ENCODE measurements around the gene EHD2.
A peak's percentile ranks its signal among the peaks of the same experiment; 100 is the strongest.

The EHD2 gene

GRCh38 chr19:47700934-47701716, 12.1 kb upstream of the EHD2 start:
- CTCF ChIA-PET, result interaction anchor here (0.6 to 1.0 kb wide), 2 partner anchors 237 to 264 kb away, joined by 4 to 12 read pairs; no protein-coding TSS in a partner anchor
- TF ChIP-seq CTCF (conservative IDR thresholded peaks at IDR 0.05; ENCODE audit: low read depth), result no peak

GRCh38 chr19:47701717-47702552, 11.3 kb upstream of the EHD2 start:
- no peak for DNase-seq (ENCODE audit: low spot score)
- CTCF ChIA-PET, result interaction anchor here (1.0 to 1.5 kb wide), 2 partner anchors 265 kb away, joined by 4 read pairs; no protein-coding TSS in a partner anchor
- no peak for TF ChIP-seq CTCF (conservative IDR thresholded peaks at IDR 0.05; ENCODE audit: low read depth)
- H3K27ac ChIP-seq, result no peak overlapping the region
- POLR2A ChIA-PET (ENCODE audit: low non-redundant PET), result no interaction called here

More at GRCh38 chr19:47700934-47701716, 12.1 kb upstream of the EHD2 start:
- H3K27ac ChIP-seq, result no peak overlapping the region
- POLR2A ChIA-PET (ENCODE audit: low non-redundant PET), result interaction anchor here (0.5 kb wide), 1 partner anchor 170 kb away, joined by 3 read pairs; no protein-coding TSS in a partner anchor
- DNase-seq (ENCODE audit: low spot score), result no peak

- DNase-seq (ENCODE audit: low spot score), result no peak
- H3K27ac ChIP-seq, result no peak overlapping the region
- POLR2A ChIA-PET (ENCODE audit: low non-redundant PET), result no interaction called here
- CTCF ChIA-PET, result interaction anchor here (1.2 to 1.5 kb wide), 2 partner anchors 10 to 266 kb away, joined by 4 to 8 read pairs; partner anchors contain the start of gene EHD2
- no peak for TF ChIP-seq CTCF (conservative IDR thresholded peaks at IDR 0.05; ENCODE audit: low read depth)
These were observed 10.6 kb upstream of the EHD2 start for GRCh38 chr19:47702671-47703070.

GRCh38 chr19:47703301-47703700, 9.9 kb upstream of the EHD2 start:
- TF ChIP-seq CTCF (conservative IDR thresholded peaks at IDR 0.05; ENCODE audit: low read depth), result no peak
- DNase-seq (ENCODE audit: low spot score), result no peak
- CTCF ChIA-PET, result interaction anchor here (0.6 to 5.3 kb wide), 5 partner anchors 10 to 388 kb away, joined by 3 to 43 read pairs (median 4); partner anchors contain the start of gene EHD2
- H3K27ac ChIP-seq, result 0 out of 2 replicates have a peak overlapping the region, but pooled peaks have one; percentile 16
- POLR2A ChIA-PET (ENCODE audit: low non-redundant PET), result no interaction called here

GRCh38 chr19:47704024-47704423, 9.2 kb upstream of the EHD2 start:
- no peak for TF ChIP-seq CTCF (conservative IDR thresholded peaks at IDR 0.05; ENCODE audit: low read depth)
- ChIA-PET POLR2A (ENCODE audit: low non-redundant PET) (no interaction called here), CTCF (interaction anchor here (0.7 to 5.3 kb wide), 5 partner anchors 9 to 283 kb away, joined by 3 to 43 read pairs (median 4); partner anchors contain the start of gene EHD2)
- H3K27ac ChIP-seq, result no peak overlapping the region
- DNase-seq (ENCODE audit: low spot score), result no peak

- CTCF ChIA-PET, result interaction anchor here (0.7 to 5.3 kb wide), 2 partner anchors 259 to 268 kb away, joined by 4 to 43 read pairs; no protein-coding TSS in a partner anchor
- POLR2A ChIA-PET (ENCODE audit: low non-redundant PET), result no interaction called here
- H3K27ac ChIP-seq, result no peak overlapping the region
- no peak for DNase-seq (ENCODE audit: low spot score)
- TF ChIP-seq CTCF (conservative IDR thresholded peaks at IDR 0.05; ENCODE audit: low read depth), result no peak
These were observed 8.6 kb upstream of the EHD2 start for GRCh38 chr19:47704656-47705055.
